DND-41 (cell line): ENCODE data around the gene CCDC24.

Experiments used
- EZH2 ChIP-seq: IDR thresholded peaks from 3 replicates; pipeline ENCODE4 v1.6.1; 2012; ENCODE audit warnings: borderline replicate concordance, low read depth, mild to moderate bottlenecking, moderate library complexity, low read length, inconsistent platforms; ENCODE audit not compliant: severe bottlenecking
- TF ChIP-seq, protein P1 (sequence below): IDR thresholded peaks from 2 replicates; pipeline ENCODE4 v1.5.1; 2012; ENCODE audit warnings: borderline replicate concordance, low read length, moderate library complexity, mild to moderate bottlenecking; ENCODE audit not compliant: poor library complexity, severe bottlenecking; ENCODE audit errors: extremely low read depth

DNA sequence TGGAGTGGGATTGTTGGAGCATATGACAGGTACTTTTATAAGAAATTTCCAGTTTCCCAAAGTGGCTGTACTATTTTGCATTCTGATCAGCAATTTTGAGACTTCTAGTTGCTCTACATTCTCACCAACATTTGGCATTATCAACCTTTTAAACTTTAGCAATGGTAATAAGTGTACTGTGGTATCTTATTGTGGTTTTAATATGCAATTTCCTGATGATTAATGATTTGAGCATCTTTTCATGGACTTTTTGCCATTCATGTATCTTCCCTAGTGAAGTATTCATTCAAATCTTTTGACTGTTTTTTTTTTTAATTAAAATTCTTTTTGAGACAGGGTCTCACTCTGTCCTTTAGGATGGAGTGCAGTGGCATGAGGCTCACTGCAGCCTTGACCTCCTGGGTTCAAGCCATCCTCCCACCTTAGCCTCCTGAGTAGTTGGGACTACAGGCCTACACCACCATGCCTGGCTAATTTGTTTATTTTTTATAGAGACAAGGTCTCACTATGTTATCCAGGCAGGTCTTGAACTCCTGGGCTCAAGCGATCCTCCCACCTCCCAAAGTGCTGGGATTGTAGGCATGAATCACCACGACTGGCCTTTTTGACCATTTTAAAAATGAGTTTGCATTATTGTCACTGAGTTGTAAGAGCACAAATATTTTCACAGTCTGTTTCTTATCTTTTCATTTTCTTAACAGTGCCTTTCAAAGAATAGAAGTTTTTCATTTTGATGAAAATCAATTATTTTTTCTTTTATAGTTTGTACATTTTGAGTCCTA is 47.7 kb downstream of the CCDC24 start:
- no peak for TF ChIP-seq EZH2
- TF ChIP-seq, protein P1, sequence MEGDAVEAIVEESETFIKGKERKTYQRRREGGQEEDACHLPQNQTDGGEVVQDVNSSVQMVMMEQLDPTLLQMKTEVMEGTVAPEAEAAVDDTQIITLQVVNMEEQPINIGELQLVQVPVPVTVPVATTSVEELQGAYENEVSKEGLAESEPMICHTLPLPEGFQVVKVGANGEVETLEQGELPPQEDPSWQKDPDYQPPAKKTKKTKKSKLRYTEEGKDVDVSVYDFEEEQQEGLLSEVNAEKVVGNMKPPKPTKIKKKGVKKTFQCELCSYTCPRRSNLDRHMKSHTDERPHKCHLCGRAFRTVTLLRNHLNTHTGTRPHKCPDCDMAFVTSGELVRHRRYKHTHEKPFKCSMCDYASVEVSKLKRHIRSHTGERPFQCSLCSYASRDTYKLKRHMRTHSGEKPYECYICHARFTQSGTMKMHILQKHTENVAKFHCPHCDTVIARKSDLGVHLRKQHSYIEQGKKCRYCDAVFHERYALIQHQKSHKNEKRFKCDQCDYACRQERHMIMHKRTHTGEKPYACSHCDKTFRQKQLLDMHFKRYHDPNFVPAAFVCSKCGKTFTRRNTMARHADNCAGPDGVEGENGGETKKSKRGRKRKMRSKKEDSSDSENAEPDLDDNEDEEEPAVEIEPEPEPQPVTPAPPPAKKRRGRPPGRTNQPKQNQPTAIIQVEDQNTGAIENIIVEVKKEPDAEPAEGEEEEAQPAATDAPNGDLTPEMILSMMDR = no peak
